Measurements from ENCODE around the gene CNIH4. TPM values are rescaled to one million over a fixed set of nuclear protein-coding genes. Genes with fewer than 3 reads are reported as not detected.
A peak's percentile ranks its signal among the peaks of the same experiment; 100 is the strongest.

Gene CNIH4
- total RNA-seq, 1 donor = 62.6 TPM

- no peak for DNase-seq (ENCODE audit: low read depth)
- H3K4me3 ChIP-seq (ENCODE audit: low read depth, low read length) = no peak overlapping the region
- no peak for TF ChIP-seq CTCF (IDR thresholded peaks at IDR 0.05; ENCODE audit: insufficient read depth, low read depth, low read length)
Observed at GRCh38 chr1:224375059-224375458, 18.4 kb downstream of the CNIH4 start.

- no peak for TF ChIP-seq CTCF (IDR thresholded peaks at IDR 0.05; ENCODE audit: insufficient read depth, low read depth, low read length)
- peak; percentile 62 for DNase-seq (ENCODE audit: low read depth)
- H3K4me3 ChIP-seq (ENCODE audit: low read depth, low read length) = no peak overlapping the region
Observed at GRCh38 chr1:224377676-224378006, 21.0 kb downstream of the CNIH4 start.

GRCh38 chr1:224378855-224379631 lies 22.4 kb downstream of the CNIH4 start:
- no peak for TF ChIP-seq CTCF (IDR thresholded peaks at IDR 0.05; ENCODE audit: insufficient read depth, low read depth, low read length)
- H3K4me3 ChIP-seq (ENCODE audit: low read depth, low read length) = no peak overlapping the region
- peak; percentile 12 for DNase-seq (ENCODE audit: low read depth)

- DNase-seq (ENCODE audit: low read depth) = peak; percentile 16
- no peak overlapping the region for H3K4me3 ChIP-seq (ENCODE audit: low read depth, low read length)
- no peak for TF ChIP-seq CTCF (IDR thresholded peaks at IDR 0.05; ENCODE audit: insufficient read depth, low read depth, low read length)
Observed at GRCh38 chr1:224380003-224380402, 23.3 kb downstream of the CNIH4 start.

GRCh38 chr1:224381880-224382548 lies 25.3 kb downstream of the CNIH4 start:
- TF ChIP-seq CTCF (IDR thresholded peaks at IDR 0.05; ENCODE audit: insufficient read depth, low read depth, low read length) = no peak
- H3K4me3 ChIP-seq (ENCODE audit: low read depth, low read length) = no peak overlapping the region
- no peak for DNase-seq (ENCODE audit: low read depth)

- TF ChIP-seq CTCF (IDR thresholded peaks at IDR 0.05; ENCODE audit: insufficient read depth, low read depth, low read length) = no peak
- DNase-seq (ENCODE audit: low read depth) = no peak
- no peak overlapping the region for H3K4me3 ChIP-seq (ENCODE audit: low read depth, low read length)
Observed at GRCh38 chr1:224383218-224383617, 26.5 kb downstream of the CNIH4 start.

Measured in fibroblast of villous mesenchyme (primary cell).